ENCODE data around the gene RAD21L1.

Gene RAD21L1

DNA sequence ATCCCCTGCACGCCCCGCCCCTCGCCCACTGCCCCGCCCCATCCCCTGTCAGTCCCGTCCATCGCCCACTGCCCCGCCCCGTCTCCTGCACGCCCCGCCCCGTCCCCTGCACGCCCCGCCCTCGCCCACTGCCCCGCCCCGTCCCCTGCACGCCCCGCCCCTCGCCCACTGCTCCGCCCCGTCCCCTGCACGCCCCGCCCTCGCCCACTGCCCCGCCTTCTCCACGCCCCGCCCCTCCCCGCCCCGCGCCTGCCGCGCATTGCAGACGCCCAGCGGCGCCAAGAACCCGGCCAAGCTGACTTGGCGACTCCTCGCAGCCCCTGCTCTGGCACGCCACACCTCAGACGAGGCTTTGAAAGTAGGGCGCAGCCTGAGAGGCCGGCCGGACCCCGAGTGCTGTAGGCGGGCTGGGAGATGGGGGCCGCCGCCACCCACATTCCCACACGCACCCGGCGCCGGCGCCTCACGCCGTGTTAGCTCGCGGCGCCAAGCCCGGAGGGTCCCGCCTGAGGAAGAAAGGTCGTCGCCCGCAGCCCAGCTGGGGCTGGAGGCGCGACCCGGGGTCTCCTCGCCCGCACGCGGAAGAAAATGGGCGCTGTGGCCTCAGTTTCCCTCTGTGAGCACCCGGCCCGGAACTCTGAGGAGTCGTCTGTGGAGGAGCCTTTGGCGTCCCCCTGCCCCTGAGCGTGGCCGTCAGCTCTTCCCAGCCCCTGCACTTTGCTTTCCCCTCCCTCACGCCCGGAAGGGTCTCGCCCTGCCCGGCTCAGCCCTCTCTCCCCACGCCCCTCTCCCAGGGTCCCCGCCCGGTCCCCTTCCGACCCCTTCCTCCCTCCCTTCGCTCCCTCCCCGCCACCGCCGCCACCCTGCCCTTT, at the start of gene RAD21L1:
RAD21L1 (plus strand) TSS at position 262 of the 872 bp plus-strand sequence. CDS start 2,410 bp downstream, outside the sequence.
- Histone ChIP-seq H3K4me1 (ENCODE audit: control insufficient read depth in 1 of 2, insufficient read depth in 2 of 2, low read length in 2 of 2) (peaks cover 0 to 13% of the 10 kb centered on the region in 2 donors), H3K9me3 (ENCODE audit: control insufficient read depth in 1 of 2, low read length in 2 of 2) (no peaks in the 10 kb centered on the region), H3K27me3 (ENCODE audit: control insufficient read depth in 1 of 2, insufficient read depth in 2 of 2, low read length in 2 of 2) (peaks cover 0 to 37% of the 10 kb centered on the region in 2 donors), H3K36me3 (ENCODE audit: control insufficient read depth in 1 of 2, insufficient read depth in 2 of 2, low read length in 2 of 2) (no peaks in the 10 kb centered on the region), H3K4me3 (ENCODE audit: low read depth in 1 of 2, low read length in 2 of 2) (peak within 1 kb of the TSS; percentile 73 to 82), H3K9ac (ENCODE audit: low read depth in 1 of 2, low read length in 2 of 2) (peak within 1 kb of the TSS; percentile 43 to 64), H3K27ac (ENCODE audit: low read depth, low read length) (no peak within 1 kb of the TSS)

- Histone ChIP-seq H3K9ac (ENCODE audit: low read depth in 1 of 2, low read length in 2 of 2) (no peak overlapping the region), H3K36me3 (ENCODE audit: control insufficient read depth in 1 of 2, insufficient read depth in 2 of 2, low read length in 2 of 2) (peaks cover 0 to 27% of the 10 kb centered on the region in 2 donors), H3K4me3 (ENCODE audit: low read depth in 1 of 2, low read length in 2 of 2) (no peak overlapping the region), H3K27ac (ENCODE audit: low read depth, low read length) (no peak overlapping the region), H3K4me1 (ENCODE audit: control insufficient read depth in 1 of 2, insufficient read depth in 2 of 2, low read length in 2 of 2) (peaks cover 0 to 3% of the 10 kb centered on the region in 2 donors), H3K27me3 (ENCODE audit: control insufficient read depth in 1 of 2, insufficient read depth in 2 of 2, low read length in 2 of 2) (no peaks in the 10 kb centered on the region), H3K9me3 (ENCODE audit: control insufficient read depth in 1 of 2, low read length in 2 of 2) (no peaks in the 10 kb centered on the region)
Measured at GRCh38 chr20:1177680-1178079, 48.2 kb upstream of the RAD21L1 start.

GRCh38 chr20:1178103-1178502, 47.7 kb upstream of the RAD21L1 start:
- H3K27ac ChIP-seq (ENCODE audit: low read depth, low read length), result no peak overlapping the region
- no peak overlapping the region for H3K9ac ChIP-seq (ENCODE audit: low read depth in 1 of 2, low read length in 2 of 2)
- peaks cover 0 to 2% of the 10 kb centered on the region in 2 donors for H3K4me1 ChIP-seq (ENCODE audit: control insufficient read depth in 1 of 2, insufficient read depth in 2 of 2, low read length in 2 of 2)
- H3K27me3 ChIP-seq (ENCODE audit: control insufficient read depth in 1 of 2, insufficient read depth in 2 of 2, low read length in 2 of 2), result no peaks in the 10 kb centered on the region
- H3K9me3 ChIP-seq (ENCODE audit: control insufficient read depth in 1 of 2, low read length in 2 of 2), result no peaks in the 10 kb centered on the region
- H3K4me3 ChIP-seq (ENCODE audit: low read depth in 1 of 2, low read length in 2 of 2), result no peak overlapping the region
- H3K36me3 ChIP-seq (ENCODE audit: control insufficient read depth in 1 of 2, insufficient read depth in 2 of 2, low read length in 2 of 2), result peaks cover 0 to 23% of the 10 kb centered on the region in 2 donors

- Histone ChIP-seq H3K27ac (ENCODE audit: low read depth, low read length) (no peak overlapping the region), H3K4me1 (ENCODE audit: control insufficient read depth in 1 of 2, insufficient read depth in 2 of 2, low read length in 2 of 2) (no peaks in the 10 kb centered on the region), H3K36me3 (ENCODE audit: control insufficient read depth in 1 of 2, insufficient read depth in 2 of 2, low read length in 2 of 2) (peaks cover 0 to 19% of the 10 kb centered on the region in 2 donors), H3K9me3 (ENCODE audit: control insufficient read depth in 1 of 2, low read length in 2 of 2) (no peaks in the 10 kb centered on the region), H3K9ac (ENCODE audit: low read depth in 1 of 2, low read length in 2 of 2) (no peak overlapping the region), H3K27me3 (ENCODE audit: control insufficient read depth in 1 of 2, insufficient read depth in 2 of 2, low read length in 2 of 2) (no peaks in the 10 kb centered on the region), H3K4me3 (ENCODE audit: low read depth in 1 of 2, low read length in 2 of 2) (no peak overlapping the region)
Measured at GRCh38 chr20:1178623-1179022, 47.2 kb upstream of the RAD21L1 start.

- Histone ChIP-seq H3K4me1 (ENCODE audit: control insufficient read depth in 1 of 2, insufficient read depth in 2 of 2, low read length in 2 of 2) (peaks cover 2 to 8% of the 10 kb centered on the region in 2 donors), H3K9ac (ENCODE audit: low read depth in 1 of 2, low read length in 2 of 2) (no peak overlapping the region), H3K27ac (ENCODE audit: low read depth, low read length) (no peak overlapping the region), H3K27me3 (ENCODE audit: control insufficient read depth in 1 of 2, insufficient read depth in 2 of 2, low read length in 2 of 2) (peaks cover 0 to 5% of the 10 kb centered on the region in 2 donors), H3K9me3 (ENCODE audit: control insufficient read depth in 1 of 2, low read length in 2 of 2) (no peaks in the 10 kb centered on the region), H3K36me3 (ENCODE audit: control insufficient read depth in 1 of 2, insufficient read depth in 2 of 2, low read length in 2 of 2) (peaks cover 0 to 4% of the 10 kb centered on the region in 2 donors), H3K4me3 (ENCODE audit: low read depth in 1 of 2, low read length in 2 of 2) (no peak overlapping the region)
Measured at GRCh38 chr20:1180949-1181348, 44.9 kb upstream of the RAD21L1 start.

GRCh38 chr20:1182106-1182505, 43.7 kb upstream of the RAD21L1 start:
- Histone ChIP-seq H3K27ac (ENCODE audit: low read depth, low read length) (no peak overlapping the region), H3K9ac (ENCODE audit: low read depth in 1 of 2, low read length in 2 of 2) (no peak overlapping the region), H3K9me3 (ENCODE audit: control insufficient read depth in 1 of 2, low read length in 2 of 2) (no peaks in the 10 kb centered on the region), H3K27me3 (ENCODE audit: control insufficient read depth in 1 of 2, insufficient read depth in 2 of 2, low read length in 2 of 2) (peaks cover 0 to 5% of the 10 kb centered on the region in 2 donors), H3K4me3 (ENCODE audit: low read depth in 1 of 2, low read length in 2 of 2) (no peak overlapping the region), H3K4me1 (ENCODE audit: control insufficient read depth in 1 of 2, insufficient read depth in 2 of 2, low read length in 2 of 2) (peaks cover 14 to 19% of the 10 kb centered on the region in 2 donors), H3K36me3 (ENCODE audit: control insufficient read depth in 1 of 2, insufficient read depth in 2 of 2, low read length in 2 of 2) (no peaks in the 10 kb centered on the region)

GRCh38 chr20:1183153-1183552, 42.7 kb upstream of the RAD21L1 start:
- Histone ChIP-seq H3K36me3 (ENCODE audit: control insufficient read depth in 1 of 2, insufficient read depth in 2 of 2, low read length in 2 of 2) (no peaks in the 10 kb centered on the region), H3K9me3 (ENCODE audit: control insufficient read depth in 1 of 2, low read length in 2 of 2) (no peaks in the 10 kb centered on the region), H3K9ac (ENCODE audit: low read depth in 1 of 2, low read length in 2 of 2) (no peak overlapping the region), H3K27me3 (ENCODE audit: control insufficient read depth in 1 of 2, insufficient read depth in 2 of 2, low read length in 2 of 2) (peaks cover 0 to 5% of the 10 kb centered on the region in 2 donors), H3K4me1 (ENCODE audit: control insufficient read depth in 1 of 2, insufficient read depth in 2 of 2, low read length in 2 of 2) (peaks cover 20 to 27% of the 10 kb centered on the region in 2 donors), H3K4me3 (ENCODE audit: low read depth in 1 of 2, low read length in 2 of 2) (no peak overlapping the region), H3K27ac (ENCODE audit: low read depth, low read length) (no peak overlapping the region)

DNA sequence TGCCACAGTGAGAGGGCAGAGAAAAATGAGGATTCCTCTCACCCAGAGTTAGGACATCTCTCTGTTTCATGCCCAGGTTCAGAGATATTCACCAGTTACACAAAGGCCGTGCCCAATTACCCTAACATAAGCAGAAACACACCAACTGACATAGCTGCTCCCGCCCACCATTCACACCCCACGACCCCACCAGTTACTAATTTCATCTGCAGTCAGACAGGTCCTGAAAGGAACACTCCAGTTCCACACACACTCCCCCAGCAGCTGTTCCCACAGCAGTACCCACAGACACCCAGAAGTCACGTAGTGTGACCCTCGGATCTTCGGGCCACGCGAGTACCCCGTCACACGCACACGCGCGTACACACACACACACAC, 41.6 kb upstream of the RAD21L1 start:
- no peak overlapping the region for H3K27ac ChIP-seq (ENCODE audit: low read depth, low read length)
- no peaks in the 10 kb centered on the region for H3K9me3 ChIP-seq (ENCODE audit: control insufficient read depth in 1 of 2, low read length in 2 of 2)
- peaks cover 20 to 31% of the 10 kb centered on the region in 2 donors for H3K4me1 ChIP-seq (ENCODE audit: control insufficient read depth in 1 of 2, insufficient read depth in 2 of 2, low read length in 2 of 2)
- peak overlapping the region; percentile 57 to 63 for H3K4me3 ChIP-seq (ENCODE audit: low read depth in 1 of 2, low read length in 2 of 2)
- H3K9ac ChIP-seq (ENCODE audit: low read depth in 1 of 2, low read length in 2 of 2), result peak overlapping the region; percentile 30 to 44
- H3K27me3 ChIP-seq (ENCODE audit: control insufficient read depth in 1 of 2, insufficient read depth in 2 of 2, low read length in 2 of 2), result peaks cover 0 to 5% of the 10 kb centered on the region in 2 donors
- H3K36me3 ChIP-seq (ENCODE audit: control insufficient read depth in 1 of 2, insufficient read depth in 2 of 2, low read length in 2 of 2), result no peaks in the 10 kb centered on the region

DNA sequence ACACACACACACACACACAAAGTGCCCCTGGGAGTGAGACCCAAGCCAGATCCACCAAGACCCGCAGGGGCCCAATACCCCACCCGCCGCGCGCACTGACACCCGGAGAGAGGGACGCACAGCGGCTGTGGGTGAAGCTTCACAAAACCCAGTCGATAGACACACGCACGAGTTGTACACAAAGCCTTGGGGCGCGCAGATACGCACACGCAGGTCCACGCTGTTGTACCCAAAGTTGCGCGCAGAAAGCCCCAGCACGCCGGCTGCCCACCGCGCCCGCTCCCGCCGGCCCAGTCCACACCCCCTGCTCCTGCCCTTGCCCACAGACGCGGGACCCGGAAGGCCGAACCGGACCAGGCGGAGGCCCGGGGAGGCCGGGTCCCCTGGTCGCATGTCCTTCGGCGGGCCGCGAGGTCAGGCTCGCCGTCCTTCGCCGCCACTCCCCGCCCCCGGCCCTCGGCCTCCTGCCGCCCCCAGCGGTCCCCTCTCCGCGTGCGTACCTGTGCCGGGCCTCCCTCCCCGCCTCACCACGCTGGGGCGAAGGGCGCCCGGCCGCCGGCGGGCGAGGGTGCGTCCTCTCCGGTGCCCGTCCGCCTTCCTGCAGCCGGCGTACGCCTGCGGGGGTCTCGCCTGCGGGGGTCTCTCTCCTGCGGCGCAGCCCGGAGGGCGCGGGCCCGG, 41.1 kb upstream of the RAD21L1 start, which contains the start of gene TMEM74B:
TMEM74B (minus strand) TSS at position 344 of the 678 bp plus-strand sequence. CDS start 1,180 bp downstream, outside the sequence.
- H3K9ac ChIP-seq (ENCODE audit: low read depth in 1 of 2, low read length in 2 of 2), result peak within 1 kb of the TSS; percentile 30 to 44
- H3K36me3 ChIP-seq (ENCODE audit: control insufficient read depth in 1 of 2, insufficient read depth in 2 of 2, low read length in 2 of 2), result no peaks in the 10 kb centered on the region
- peaks cover 0 to 5% of the 10 kb centered on the region in 2 donors for H3K27me3 ChIP-seq (ENCODE audit: control insufficient read depth in 1 of 2, insufficient read depth in 2 of 2, low read length in 2 of 2)
- H3K9me3 ChIP-seq (ENCODE audit: control insufficient read depth in 1 of 2, low read length in 2 of 2), result no peaks in the 10 kb centered on the region
- H3K4me1 ChIP-seq (ENCODE audit: control insufficient read depth in 1 of 2, insufficient read depth in 2 of 2, low read length in 2 of 2), result peaks cover 20 to 31% of the 10 kb centered on the region in 2 donors
- H3K4me3 ChIP-seq (ENCODE audit: low read depth in 1 of 2, low read length in 2 of 2), result peak within 1 kb of the TSS; percentile 57 to 63
- no peak within 1 kb of the TSS for H3K27ac ChIP-seq (ENCODE audit: low read depth, low read length)

DNA sequence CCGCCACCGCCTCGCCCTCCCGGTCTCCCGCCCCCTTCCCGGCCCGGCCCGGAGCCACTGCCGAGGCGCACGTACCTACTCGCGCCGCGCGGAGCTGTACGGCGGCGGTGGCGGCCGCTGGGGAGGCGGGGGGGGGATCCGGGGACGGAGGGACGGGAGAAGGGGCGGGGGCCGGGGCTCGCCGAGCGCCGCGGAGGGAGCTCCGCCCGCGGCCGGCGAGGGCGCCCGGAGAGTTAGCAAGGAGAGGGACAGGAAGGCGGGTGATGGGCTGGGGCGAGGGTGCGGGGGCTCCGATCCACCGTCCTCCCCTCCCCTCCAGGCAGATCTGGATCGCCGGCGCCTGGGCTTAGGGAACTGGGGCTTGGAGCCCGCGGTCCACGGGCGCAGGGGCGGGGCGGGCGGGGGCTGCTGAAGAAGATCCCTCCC, 40.5 kb upstream of the RAD21L1 start:
- H3K4me3 ChIP-seq (ENCODE audit: low read depth in 1 of 2, low read length in 2 of 2), result peak overlapping the region; percentile 57 to 63
- H3K9ac ChIP-seq (ENCODE audit: low read depth in 1 of 2, low read length in 2 of 2), result no peak overlapping the region
- peaks cover 0 to 5% of the 10 kb centered on the region in 2 donors for H3K27me3 ChIP-seq (ENCODE audit: control insufficient read depth in 1 of 2, insufficient read depth in 2 of 2, low read length in 2 of 2)
- H3K27ac ChIP-seq (ENCODE audit: low read depth, low read length), result no peak overlapping the region
- no peaks in the 10 kb centered on the region for H3K9me3 ChIP-seq (ENCODE audit: control insufficient read depth in 1 of 2, low read length in 2 of 2)
- no peaks in the 10 kb centered on the region for H3K36me3 ChIP-seq (ENCODE audit: control insufficient read depth in 1 of 2, insufficient read depth in 2 of 2, low read length in 2 of 2)
- peaks cover 20 to 31% of the 10 kb centered on the region in 2 donors for H3K4me1 ChIP-seq (ENCODE audit: control insufficient read depth in 1 of 2, insufficient read depth in 2 of 2, low read length in 2 of 2)
